Measurements from ENCODE around the gene SIN3A. TPM values are rescaled to one million over a fixed set of nuclear protein-coding genes. Genes with fewer than 3 reads are reported as not detected.
"Not testable (repeated sequence)": the region's sequence is repeated elsewhere in the genome, so short reads cannot be mapped to it uniquely, and the experiment has no call there.

The SIN3A gene
- total RNA-seq, 2 experiments from 2014 or later, result 85.9 to 86.7 TPM

- CTCF ChIA-PET, result no interaction called here
- POLR2A ChIA-PET, result no interaction called here
Measured at GRCh38 chr15:75420698-75421097, 30.8 kb downstream of the SIN3A start.

GRCh38 chr15:75416584-75416983, 34.9 kb downstream of the SIN3A start:
- ChIA-PET POLR2A (interaction anchor here (0.7 kb wide), 1 partner anchor 1031 kb away, joined by 3 read pairs; no protein-coding TSS in a partner anchor), CTCF (interaction anchor here (0.7 kb wide), 1 partner anchor 11 kb away, joined by 3 read pairs; no protein-coding TSS in a partner anchor)

- CTCF ChIA-PET, result interaction anchor here (2.1 kb wide), 1 partner anchor 42 kb away, joined by 7 read pairs; the partner anchor contains the start of gene MAN2C1
- POLR2A ChIA-PET, result interaction anchor here (0.7 kb wide), 1 partner anchor 45 kb away, joined by 3 read pairs; no protein-coding TSS in a partner anchor
Measured at GRCh38 chr15:75410196-75410595, 41.3 kb downstream of the SIN3A start.

- CTCF ChIA-PET, result no interaction called here
Measured at GRCh38 chr15:75407083-75407482, 44.4 kb downstream of the SIN3A start.

GRCh38 chr15:75403892-75404291, 47.6 kb downstream of the SIN3A start:
- ChIA-PET CTCF (no interaction called here), POLR2A (interaction anchor here (0.5 to 0.6 kb wide), 2 partner anchors 42 to 244 kb away, joined by 3 to 4 read pairs; partner anchors contain the start of gene SNX33)

More at GRCh38 chr15:75407083-75407482, 44.4 kb downstream of the SIN3A start:
- POLR2A ChIA-PET, result no interaction called here

GRCh38 chr15:75397494-75397893, 54.0 kb downstream of the SIN3A start:
- CTCF ChIA-PET, result no interaction called here
- POLR2A ChIA-PET, result no interaction called here

- CTCF ChIA-PET, result no interaction called here
Measured at GRCh38 chr15:75389791-75390382, 61.6 kb downstream of the SIN3A start.

GRCh38 chr15:75383986-75384385, 67.5 kb downstream of the SIN3A start:
- CTCF ChIA-PET, result interaction anchor here (1.2 kb wide), 1 partner anchor 16 kb away, joined by 3 read pairs; no protein-coding TSS in a partner anchor

More at GRCh38 chr15:75389791-75390382, 61.6 kb downstream of the SIN3A start:
- POLR2A ChIA-PET, result interaction anchor here (0.5 kb wide), 1 partner anchor 62 kb away, joined by 3 read pairs; the partner anchor contains the start of gene SIN3A

GRCh38 chr15:75380773-75381172, 70.7 kb downstream of the SIN3A start:
- CTCF ChIA-PET, result interaction anchor here (2.1 kb wide), 1 partner anchor 11 kb away, joined by 4 read pairs; no protein-coding TSS in a partner anchor
- POLR2A ChIA-PET, result no interaction called here

More at GRCh38 chr15:75383986-75384385, 67.5 kb downstream of the SIN3A start:
- POLR2A ChIA-PET, result not testable (repeated sequence)

- ChIA-PET CTCF (no interaction called here), POLR2A (interaction anchor here (0.7 kb wide), 1 partner anchor 827 kb away, joined by 11 read pairs; no protein-coding TSS in a partner anchor)
Measured at GRCh38 chr15:75371901-75372688, 79.4 kb downstream of the SIN3A start.

- ChIA-PET CTCF (no interaction called here), POLR2A (no interaction called here)
Measured at GRCh38 chr15:75371486-75371885, 80.0 kb downstream of the SIN3A start.

GRCh38 chr15:75369897-75370581, 81.5 kb downstream of the SIN3A start:
- ChIA-PET POLR2A (interaction anchor here (0.5 to 0.9 kb wide), 3 partner anchors 35 to 256 kb away, joined by 4 to 7 read pairs (median 4); no protein-coding TSS in a partner anchor), CTCF (interaction anchor here (0.7 to 3.8 kb wide), 5 partner anchors 11 to 433 kb away, joined by 3 to 24 read pairs (median 3); no protein-coding TSS in a partner anchor)

- POLR2A ChIA-PET, result interaction anchor here (0.5 to 3.0 kb wide), 5 partner anchors 85 to 279 kb away, joined by 3 to 79 read pairs (median 8); partner anchors contain the start of genes IMP3, SIN3A, SNUPN and SNX33
- CTCF ChIA-PET, result interaction anchor here (1.0 to 3.8 kb wide), 10 partner anchors 15 to 272 kb away, joined by 3 to 24 read pairs (median 6); partner anchors contain the start of gene IMP3
Measured at GRCh38 chr15:75368689-75369239, 82.7 kb downstream of the SIN3A start.

- POLR2A ChIA-PET, result interaction anchor here (0.5 to 3.0 kb wide), 9 partner anchors 15 to 391 kb away, joined by 3 to 79 read pairs (median 4); partner anchors contain the start of genes COMMD4, IMP3, SIN3A and SNUPN
- CTCF ChIA-PET, result interaction anchor here (0.6 to 3.8 kb wide), 19 partner anchors 14 to 279 kb away, joined by 3 to 24 read pairs (median 5); partner anchors contain the start of genes COMMD4, IMP3, SIN3A and SNX33
Measured at GRCh38 chr15:75367913-75368688, 83.4 kb downstream of the SIN3A start, which contains the start of gene MAN2C1. Gene MAN2C1 (minus strand): TSS chr15:75368607. CDS start chr15:75368583, 24 bp downstream.

- ChIA-PET CTCF (interaction anchor here (0.6 to 3.8 kb wide), 17 partner anchors 13 to 280 kb away, joined by 3 to 24 read pairs (median 6); partner anchors contain the start of genes COMMD4, IMP3, SIN3A and SNX33), POLR2A (interaction anchor here (0.8 to 3.0 kb wide), 8 partner anchors 14 to 391 kb away, joined by 3 to 79 read pairs (median 4); partner anchors contain the start of genes COMMD4, IMP3, SIN3A and SNUPN)
Measured at GRCh38 chr15:75367406-75367912, 84.0 kb downstream of the SIN3A start.

- ChIA-PET CTCF (interaction anchor here (1.3 to 3.8 kb wide), 6 partner anchors 13 to 280 kb away, joined by 7 to 24 read pairs (median 10); partner anchors contain the start of genes IMP3 and SNX33), POLR2A (interaction anchor here (1.3 to 3.0 kb wide), 3 partner anchors 14 to 87 kb away, joined by 4 to 79 read pairs (median 4); partner anchors contain the start of gene SIN3A)
Measured at GRCh38 chr15:75367006-75367405, 84.5 kb downstream of the SIN3A start.

- ChIA-PET CTCF (interaction anchor here (2.3 to 3.8 kb wide), 2 partner anchors 12 to 89 kb away, joined by 11 to 24 read pairs; no protein-coding TSS in a partner anchor), POLR2A (interaction anchor here (1.1 kb wide), 1 partner anchor 274 kb away, joined by 3 read pairs; no protein-coding TSS in a partner anchor)
Measured at GRCh38 chr15:75366163-75366562, 85.3 kb downstream of the SIN3A start.
